A549 (cell line): Measurements from ENCODE around the gene POU2F3. TPM values are rescaled to one million over a fixed set of nuclear protein-coding genes. Genes with fewer than 3 reads are reported as not detected.

Experiments
- ATAC-seq, 2 experiments: fragments of 200-7000 bp in 1 of 2; fragments of >200 bp in 1 of 2; cut with Nextera tagmentation in 1 of 2; cut with Tn5 transposase in 1 of 2; 3 replicates each; pipeline versions ENCODE4 v1.8.0 to v1.9.1; 2018 to 2020; ENCODE audit warnings: mild to moderate bottlenecking in 1 of 2, moderate library complexity in 1 of 2
- CTCF ChIA-PET: fragments of 300-600 bp; sonication (Branson Sonifier 250); formaldehyde crosslinking; extraction: SDS; loops from one replicate; lab custom pipeline; 2021; ENCODE audit warnings: antibody characterized with exemption, inconsistent platforms; lab: Yijun Ruan, JAX
- POLR2A ChIA-PET: fragments of 350-600 bp; formaldehyde crosslinking; extraction: SDS; loops from one replicate; lab custom pipeline; 2021; ENCODE audit warnings: antibody characterized with exemption, inconsistent platforms; lab: Yijun Ruan, JAX
- DNase-seq, 2 experiments: peaks; one replicate each; pipeline versions ENCODE4 v3.0.0 to v3.0.0-alpha.2; 2011 to 2016; ENCODE audit warnings: low read depth in 1 of 2, low spot score in 1 of 2
- FAIRE-seq: peaks from 2 replicates; lab custom pipeline; 2011; peaks lifted over from hg19 to GRCh38; lab: Jason Lieb, UNC
- H3K27ac ChIP-seq, 2 experiments: fragments of >200 bp; sonication (Bioruptor Twin); formaldehyde crosslinking; 3 replicates each; pipeline ENCODE4 v1.5.1; 2016 to 2017
- H3K4me1 ChIP-seq: fragments of >200 bp; sonication (Bioruptor Twin); formaldehyde crosslinking; 3 replicates; pipeline ENCODE4 v1.6.1; 2016
- H3K4me2 ChIP-seq: fragments of >200 bp; sonication (Bioruptor Twin); formaldehyde crosslinking; 3 replicates; pipeline ENCODE4 v1.6.1; 2016
- H3K4me3 ChIP-seq: fragments of >200 bp; sonication (Bioruptor Twin); formaldehyde crosslinking; 3 replicates; pipeline ENCODE4 v1.5.1; 2016
- H3K9me3 ChIP-seq: fragments of >200 bp; sonication (Bioruptor Twin); formaldehyde crosslinking; 3 replicates; pipeline ENCODE4 v1.6.1; 2016
- BHLHE40 ChIP-seq: IDR thresholded peaks from 2 replicates; pipeline ENCODE4 v1.6.1; 2012; ENCODE audit warnings: low read depth, low read length, inconsistent platforms
- CHD2 ChIP-seq: fragments of 150-350 bp; IDR thresholded peaks from 2 replicates; pipeline ENCODE4 v1.6.1; 2014; ENCODE audit warnings: low read length; ENCODE audit not compliant: partially characterized antibody
- CHD4 ChIP-seq: fragments of 200-600 bp; sonication (generic); IDR thresholded peaks from 2 replicates; pipeline ENCODE4 v1.6.1; 2016; ENCODE audit warnings: antibody characterized with exemption, mild to moderate bottlenecking, borderline replicate concordance
- CTCF ChIP-seq: fragments of >200 bp; sonication (Bioruptor Twin); formaldehyde crosslinking; IDR thresholded peaks from 3 replicates; pipeline ENCODE4 v1.5.1; 2016
- EHMT2 ChIP-seq: fragments of 200-600 bp; sonication (generic); IDR thresholded peaks from 2 replicates; pipeline ENCODE4 v1.6.1; 2016; ENCODE audit warnings: antibody characterized with exemption, low read depth, mild to moderate bottlenecking, moderate library complexity
- FOSB ChIP-seq: fragments of 250-450 bp; sonication (Bioruptor Pico); IDR thresholded peaks from 2 replicates; pipeline ENCODE4 v1.5.0; 2020; ENCODE audit warnings: mild to moderate bottlenecking, moderate library complexity
- FOXS1 ChIP-seq: fragments of 250-450 bp; sonication (Bioruptor Pico); IDR thresholded peaks from 2 replicates; pipeline ENCODE4 v1.5.0; 2020; ENCODE audit warnings: mild to moderate bottlenecking, moderate library complexity
- HEYL ChIP-seq: fragments of 250-450 bp; sonication (Bioruptor Pico); IDR thresholded peaks from 2 replicates; pipeline ENCODE4 v1.8.0; 2021; ENCODE audit warnings: mild to moderate bottlenecking, moderate library complexity
- HOXB13 ChIP-seq: fragments of 250-450 bp; sonication (Bioruptor Pico); IDR thresholded peaks from 2 replicates; pipeline ENCODE4 v1.5.0; 2020; ENCODE audit warnings: low read depth, mild to moderate bottlenecking, moderate library complexity
- HOXB5 ChIP-seq: fragments of 250-450 bp; sonication (Bioruptor Pico); IDR thresholded peaks from 2 replicates; pipeline ENCODE4 v1.5.0; 2020; ENCODE audit warnings: mild to moderate bottlenecking, moderate library complexity
- NR3C1 ChIP-seq: fragments of >200 bp; sonication (Bioruptor Twin); formaldehyde crosslinking; IDR thresholded peaks from 3 replicates; pipeline ENCODE4 v1.6.1; 2017
- PHF8 ChIP-seq: fragments of 200-600 bp; sonication (generic); IDR thresholded peaks from 2 replicates; pipeline ENCODE4 v1.6.1; 2016; ENCODE audit warnings: low read depth, mild to moderate bottlenecking, antibody characterized with exemption, moderate library complexity, borderline replicate concordance
- POLR2A ChIP-seq: IDR thresholded peaks from 2 replicates; pipeline ENCODE4 v1.6.1; 2012; ENCODE audit warnings: mild to moderate bottlenecking, low read length
- RCOR1 ChIP-seq: fragments of 150-350 bp; IDR thresholded peaks from 2 replicates; pipeline ENCODE4 v1.6.1; 2014; ENCODE audit warnings: antibody characterized with exemption, low read length, low read depth
- RFX5 ChIP-seq: fragments of 450-650 bp; IDR thresholded peaks from 2 replicates; pipeline ENCODE4 v1.7.1; 2014; ENCODE audit warnings: antibody characterized with exemption, mild to moderate bottlenecking, moderate library complexity
- SMC3 ChIP-seq: fragments of >200 bp; sonication (Bioruptor Twin); formaldehyde crosslinking; IDR thresholded peaks from 3 replicates; pipeline ENCODE4 v1.6.1; 2018; ENCODE audit warnings: inconsistent platforms
- SREBF2 ChIP-seq: fragments of 450-650 bp; IDR thresholded peaks from 2 replicates; pipeline ENCODE4 v1.6.1; 2014; ENCODE audit warnings: mild to moderate bottlenecking, moderate library complexity
- TFCP2L1 ChIP-seq: fragments of 250-450 bp; sonication (Bioruptor Pico); IDR thresholded peaks from 2 replicates; pipeline ENCODE4 v1.5.0; 2021; ENCODE audit warnings: mild to moderate bottlenecking
- ZC3H11A ChIP-seq: fragments of 450-650 bp; IDR thresholded peaks from 2 replicates; pipeline ENCODE4 v1.6.1; 2014; ENCODE audit warnings: antibody characterized with exemption, mild to moderate bottlenecking
- WGBS: methylation state at CpG from one replicate; pipeline ENCODE4 v1.1.6; 2017; ENCODE audit errors: missing lambda C conversion rate; 5-methylcytosine and 5-hydroxymethylcytosine counted together
- polyA plus RNA-seq, 4 experiments: library from polyadenylated mRNA; depleted of rRNA in 3 of 4; stranded (reverse); fragments of >200 nt; fragmentation: RNase III in 1 of 4; extraction: RNeasy Plus Mini Kit Qiagen cat#74134 plus additional on column Dnase treatment in 1 of 4; gene quantifications; 2 replicates in 3 of 4; 3 replicates in 1 of 4; pipeline ENCODE4 v1.2.3, GENCODE V29; 2011 to 2017
- TF ChIP-seq, protein P1 (sequence below): IDR thresholded peaks from 2 replicates; pipeline ENCODE4 v1.6.1; 2012
- TF ChIP-seq, protein P2 (sequence below): IDR thresholded peaks from 2 replicates; pipeline ENCODE4 v1.6.1; 2012; ENCODE audit warnings: low read depth, borderline replicate concordance

POU2F3 gene
- polyA plus RNA-seq, 2 of the 4 experiments (the other 2 are of a cell fraction), result not detected

DNA sequence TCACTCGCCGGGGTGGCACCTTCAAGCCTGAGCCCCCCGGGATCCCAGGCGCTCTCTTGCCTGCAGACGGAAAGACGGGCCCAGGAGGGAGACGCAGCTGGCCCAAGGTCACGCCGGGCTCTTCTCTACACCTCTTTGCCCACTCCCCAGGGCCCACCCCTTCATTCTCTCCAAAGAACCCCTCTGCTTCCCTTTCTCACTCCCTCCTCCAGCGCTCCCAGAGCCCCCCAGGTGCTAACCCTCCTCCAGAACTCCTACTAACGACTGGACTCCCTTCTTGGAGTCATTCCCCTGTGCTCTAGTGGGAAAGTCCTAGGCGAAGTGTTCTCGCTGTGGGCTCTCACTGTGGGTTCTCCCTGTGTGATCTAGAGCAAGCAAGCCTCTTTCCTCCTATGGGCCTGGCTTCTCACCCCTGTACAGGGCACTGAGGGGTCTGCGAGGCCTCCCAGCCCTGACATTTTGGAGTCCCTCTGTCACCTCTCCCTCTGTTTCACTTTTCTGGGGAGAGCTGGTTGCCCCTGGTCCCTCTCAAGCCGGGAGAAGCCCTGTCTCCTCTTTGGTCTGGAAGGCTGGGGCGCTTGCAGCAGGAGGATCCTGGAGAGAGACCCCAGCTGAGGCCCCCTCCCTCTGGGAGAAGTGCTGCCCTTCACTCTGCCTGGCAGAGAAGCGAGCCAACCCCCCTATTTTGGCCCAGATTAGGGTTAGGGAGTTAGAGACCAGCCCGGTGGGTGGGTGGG is 28.2 kb upstream of the POU2F3 start (continued):
- TF ChIP-seq RCOR1, result no peak
- no peak for TF ChIP-seq HOXB13
- TF ChIP-seq FOSB (CRISPR knock-in tag), result no peak
- no peak for TF ChIP-seq CHD4
- TF ChIP-seq POLR2A, result no peak

- no peak for DNase-seq
- TF ChIP-seq SREBF2 (no peak), PHF8 (no peak), RFX5 (no peak), ZC3H11A (no peak)
- TF ChIP-seq, protein P1, sequence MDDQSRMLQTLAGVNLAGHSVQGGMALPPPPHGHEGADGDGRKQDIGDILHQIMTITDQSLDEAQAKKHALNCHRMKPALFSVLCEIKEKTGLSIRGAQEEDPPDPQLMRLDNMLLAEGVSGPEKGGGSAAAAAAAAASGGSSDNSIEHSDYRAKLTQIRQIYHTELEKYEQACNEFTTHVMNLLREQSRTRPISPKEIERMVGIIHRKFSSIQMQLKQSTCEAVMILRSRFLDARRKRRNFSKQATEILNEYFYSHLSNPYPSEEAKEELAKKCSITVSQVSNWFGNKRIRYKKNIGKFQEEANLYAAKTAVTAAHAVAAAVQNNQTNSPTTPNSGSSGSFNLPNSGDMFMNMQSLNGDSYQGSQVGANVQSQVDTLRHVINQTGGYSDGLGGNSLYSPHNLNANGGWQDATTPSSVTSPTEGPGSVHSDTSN, result no peak
- TF ChIP-seq, all 56 proteins: peak for 0
- Histone ChIP-seq H3K27ac (no peak overlapping the region), H3K4me3 (no peak overlapping the region), H3K4me2 (peak overlapping the region; percentile 78; the same call in 2 of the 3 replicates), H3K4me1 (peaks cover 13% of the 10 kb centered on the region; the same call in 2 of the 3 replicates), H3K9me3 (no peaks in the 10 kb centered on the region)
- CTCF ChIA-PET, result interaction anchor here (1.0 to 5.0 kb wide), 4 partner anchors 17 to 90 kb away, joined by 3 to 27 read pairs (median 6); no protein-coding TSS in a partner anchor
- POLR2A ChIA-PET, result no interaction called here
- ATAC-seq, result no peak
- WGBS, result 89% methylated on average over 8 of the region's 13 CpGs
- FAIRE-seq, result no peak
Observed at GRCh38 chr11:120212259-120212878, 27.6 kb upstream of the POU2F3 start.

DNA sequence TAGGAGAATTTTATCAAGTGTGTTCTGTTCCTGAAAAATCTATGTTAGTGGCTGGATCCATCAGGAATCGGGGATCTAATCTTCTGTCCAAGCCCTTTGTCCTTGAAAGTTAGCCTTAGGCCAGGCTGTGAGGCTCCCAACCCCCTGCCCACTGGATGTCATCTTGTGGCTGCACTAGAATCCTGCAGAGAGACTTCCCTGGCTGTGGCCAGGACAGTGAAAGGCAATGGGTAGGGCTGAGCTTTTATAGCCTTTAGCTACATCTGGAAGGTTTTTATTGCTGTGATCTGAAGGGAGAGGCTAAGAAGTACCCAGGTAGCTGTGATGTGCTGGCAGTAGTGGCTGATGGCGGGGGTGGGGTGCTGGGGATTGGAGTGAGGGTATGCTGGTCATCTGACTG is 27.0 kb upstream of the POU2F3 start:
- no peak for FAIRE-seq
- POLR2A ChIA-PET, result no interaction called here
- DNase-seq, result no peak
- Histone ChIP-seq H3K4me2 (no peak overlapping the region), H3K27ac (no peak overlapping the region), H3K9me3 (no peaks in the 10 kb centered on the region), H3K4me3 (no peak overlapping the region), H3K4me1 (peaks cover 13% of the 10 kb centered on the region; the same call in 2 of the 3 replicates)
- CTCF ChIA-PET, result interaction anchor here (1.0 to 5.0 kb wide), 5 partner anchors 18 to 89 kb away, joined by 3 to 27 read pairs (median 5); no protein-coding TSS in a partner anchor
- WGBS, result 90% methylated on average over 2 of the region's 2 CpGs
- ATAC-seq, result no peak
- TF ChIP-seq FOSB (CRISPR knock-in tag), result no peak

DNA sequence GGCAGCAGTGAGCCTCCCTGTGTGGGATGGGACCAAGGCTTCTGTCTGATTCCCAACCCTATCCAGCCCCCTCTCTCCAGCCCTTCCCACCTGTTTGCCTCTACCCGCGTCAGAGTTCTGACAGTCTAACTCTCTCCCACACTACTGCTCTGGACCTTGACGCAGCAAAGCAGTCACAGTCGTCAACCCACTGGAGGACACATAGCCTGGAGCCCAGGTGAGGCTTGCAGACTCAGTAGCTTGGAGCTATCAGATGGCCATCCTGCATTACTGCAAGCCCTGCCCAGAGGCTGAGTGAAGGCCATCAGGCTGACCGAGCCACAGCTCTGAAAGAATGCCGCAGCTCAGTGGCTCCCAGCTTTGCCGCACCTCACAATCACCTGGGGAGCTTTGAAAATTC is 25.4 kb upstream of the POU2F3 start:
- 0 out of 3 replicates have a peak, but pooled peaks cover 7% of the 10 kb centered on the region for H3K4me1 ChIP-seq
- ATAC-seq (no peak), FAIRE-seq (no peak), DNase-seq (no peak)
- no peak overlapping the region for H3K4me2 ChIP-seq
- TF ChIP-seq TFCP2L1 (CRISPR knock-in tag) (no peak), SMC3 (no peak), CTCF (no peak), CHD4 (no peak), EHMT2 (no peak), HEYL (CRISPR knock-in tag) (no peak), CHD2 (no peak), FOXS1 (CRISPR knock-in tag) (no peak), NR3C1 (no peak), BHLHE40 (no peak), HOXB5 (CRISPR knock-in tag) (no peak)
- TF ChIP-seq, protein P2, sequence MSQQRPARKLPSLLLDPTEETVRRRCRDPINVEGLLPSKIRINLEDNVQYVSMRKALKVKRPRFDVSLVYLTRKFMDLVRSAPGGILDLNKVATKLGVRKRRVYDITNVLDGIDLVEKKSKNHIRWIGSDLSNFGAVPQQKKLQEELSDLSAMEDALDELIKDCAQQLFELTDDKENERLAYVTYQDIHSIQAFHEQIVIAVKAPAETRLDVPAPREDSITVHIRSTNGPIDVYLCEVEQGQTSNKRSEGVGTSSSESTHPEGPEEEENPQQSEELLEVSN, result no peak
- no peak overlapping the region for H3K4me3 ChIP-seq
- WGBS, result 88% methylated on average over 5 of the region's 7 CpGs
- H3K9me3 ChIP-seq, result no peaks in the 10 kb centered on the region
- H3K27ac ChIP-seq, result no peak overlapping the region
- ChIA-PET CTCF (interaction anchor here (0.9 to 5.0 kb wide), 5 partner anchors 15 to 106 kb away, joined by 3 to 27 read pairs (median 3); no protein-coding TSS in a partner anchor), POLR2A (no interaction called here)
